Activated T-helper 1 cell treated with anti-CD3 and anti-CD28 coated beads, Interleukin-12 subunit alpha, Interleukin-12 subunit beta, Interleukin-2, Interleukin-4 antibody, amounts not matched to agents 30 ng/mL and 10 ng/mL and 1 ng/mL, durations not matched to agents 14 hours and 24 hours and 36 hours (primary cell): ENCODE measurements around the gene EIF1AD. TPM values are rescaled to one million over a fixed set of nuclear protein-coding genes. Genes with fewer than 3 reads are reported as not detected.
"Not testable (repeated sequence)": the region's sequence is repeated elsewhere in the genome, so short reads cannot be mapped to it uniquely, and the experiment has no call there.

ENCODE experiments used
- DNase-seq: peaks from one replicate; pipeline ENCODE4 v3.0.0; 2021; ENCODE audit warnings: low spot score
- H3K27ac Mint-ChIP-seq: one replicate; pipeline ENCODE4 v1.8.0; 2021; ENCODE audit warnings: mild to moderate bottlenecking, mixed read lengths
- H3K27me3 Mint-ChIP-seq: one replicate; pipeline ENCODE4 v1.8.0; 2022; ENCODE audit warnings: mild to moderate bottlenecking, moderate library complexity, mixed read lengths; ENCODE audit not compliant: insufficient read depth
- H3K36me3 Mint-ChIP-seq: one replicate; pipeline ENCODE4 v1.8.0; 2021; ENCODE audit warnings: low read depth, mixed read lengths
- H3K4me1 Mint-ChIP-seq: one replicate; pipeline ENCODE4 v1.8.0; 2021; ENCODE audit warnings: low read depth, mixed read lengths
- H3K4me3 Mint-ChIP-seq: one replicate; pipeline ENCODE4 v1.8.0; 2021; ENCODE audit warnings: mild to moderate bottlenecking, moderate library complexity, mixed read lengths
- H3K9me3 Mint-ChIP-seq: one replicate; pipeline ENCODE4 v1.8.0; 2021; ENCODE audit warnings: mixed read lengths
- intact Hi-C: fragments of 100-400 bp; cut with micrococcal nuclease; formaldehyde crosslinking; loops from one replicate; pipeline ENCODE4 v1.15.1; 2024
- total RNA-seq: library from RNA; stranded (reverse); gene quantifications from 2 replicates; pipeline ENCODE4 v1.2.3, GENCODE V29; 2022

EIF1AD gene
- total RNA-seq, 1 donor from 2014 or later: 70.7 TPM

DNA sequence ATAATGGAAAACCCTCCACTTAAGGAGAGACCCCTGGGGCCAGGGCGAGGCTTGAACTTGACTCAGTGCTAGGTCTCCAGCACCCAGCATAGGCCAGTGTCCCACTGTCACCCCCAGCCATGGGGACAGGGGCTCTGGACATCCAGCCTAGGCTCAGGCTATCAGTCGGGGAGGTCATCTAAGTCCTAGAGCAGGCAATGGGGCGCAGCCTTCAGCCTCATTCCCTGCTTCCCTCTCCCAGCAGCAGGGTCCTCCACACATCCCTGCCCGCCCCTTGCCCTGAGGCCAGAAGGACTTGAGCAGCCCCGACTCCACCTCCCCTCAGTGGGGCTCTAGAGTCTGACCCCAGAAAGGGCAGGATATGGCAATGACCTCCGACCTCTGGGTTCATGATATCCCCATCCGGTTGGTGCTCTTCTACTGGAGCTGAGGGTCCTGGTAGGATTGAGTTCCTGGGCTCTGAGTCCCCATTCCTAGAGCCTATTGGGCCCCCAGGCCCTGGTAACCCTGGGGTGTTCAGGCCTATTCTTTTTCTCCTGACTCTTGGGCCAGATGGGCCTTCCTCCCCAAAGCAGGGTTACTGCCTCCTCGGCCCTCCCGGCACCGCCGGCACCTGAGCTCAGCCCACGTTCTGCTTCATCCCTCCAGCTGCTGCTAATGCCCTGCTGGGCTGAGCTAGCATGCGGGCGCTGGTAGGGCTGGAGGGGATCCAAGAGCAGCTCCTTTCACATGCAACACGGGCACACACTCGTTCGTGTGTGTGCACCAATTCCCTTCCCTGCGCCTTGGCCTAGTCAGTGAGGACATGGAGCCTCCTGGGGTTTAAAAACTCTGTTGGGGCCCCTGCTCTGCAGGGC, 14.2 kb upstream of the EIF1AD start:
- intact Hi-C loops: no loop called here
- H3K27ac Mint-ChIP-seq: no peak overlapping the region
- H3K4me3 Mint-ChIP-seq: no peak overlapping the region
- H3K9me3 Mint-ChIP-seq: no peaks in the 10 kb centered on the region
- H3K36me3 Mint-ChIP-seq: no peaks in the 10 kb centered on the region
- peaks cover 13% of the 10 kb centered on the region for H3K27me3 Mint-ChIP-seq
- peaks cover 8% of the 10 kb centered on the region for H3K4me1 Mint-ChIP-seq
- no peak for DNase-seq

GRCh38 chr11:66015454-66015881, 13.5 kb upstream of the EIF1AD start:
- intact Hi-C loops: no loop called here
- DNase-seq: no peak
- Mint-ChIP-seq H3K27me3 (peaks cover 16% of the 10 kb centered on the region), H3K4me1 (peaks cover 8% of the 10 kb centered on the region), H3K9me3 (no peaks in the 10 kb centered on the region), H3K4me3 (no peak overlapping the region), H3K27ac (no peak overlapping the region), H3K36me3 (no peaks in the 10 kb centered on the region)

GRCh38 chr11:66014804-66015453, 13.0 kb upstream of the EIF1AD start:
- H3K4me3 Mint-ChIP-seq: no peak overlapping the region

DNA sequence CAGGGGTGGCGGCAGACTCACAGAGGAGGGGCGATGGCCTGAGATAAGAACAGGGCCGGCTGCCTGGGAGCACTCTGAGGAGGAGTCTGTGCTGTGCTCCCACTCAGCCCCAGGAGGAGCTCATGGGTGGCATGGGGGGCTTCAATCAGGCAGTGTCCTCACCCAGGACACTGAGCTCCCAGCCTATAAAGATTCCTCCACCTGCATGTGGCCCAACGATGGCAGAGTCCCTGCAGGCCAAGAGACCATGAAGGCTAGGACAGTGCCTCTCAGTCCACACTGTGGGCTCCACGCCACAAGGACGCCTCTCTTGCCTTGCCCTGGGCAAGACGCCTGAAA, 11.8 kb upstream of the EIF1AD start:
- intact Hi-C loops: no loop called here
- peaks cover 21% of the 10 kb centered on the region for H3K27me3 Mint-ChIP-seq
- no peak overlapping the region for H3K27ac Mint-ChIP-seq
- H3K4me3 Mint-ChIP-seq: no peak overlapping the region
- peaks cover 13% of the 10 kb centered on the region for H3K4me1 Mint-ChIP-seq
- no peaks in the 10 kb centered on the region for H3K9me3 Mint-ChIP-seq
- DNase-seq: no peak
- H3K36me3 Mint-ChIP-seq: no peaks in the 10 kb centered on the region

More at GRCh38 chr11:66014804-66015453, 13.0 kb upstream of the EIF1AD start:
- H3K27me3 Mint-ChIP-seq: peaks cover 21% of the 10 kb centered on the region
- no peaks in the 10 kb centered on the region for H3K36me3 Mint-ChIP-seq
- intact Hi-C loops: no loop called here
- no peaks in the 10 kb centered on the region for H3K9me3 Mint-ChIP-seq
- no peak overlapping the region for H3K27ac Mint-ChIP-seq
- peaks cover 13% of the 10 kb centered on the region for H3K4me1 Mint-ChIP-seq
- DNase-seq: no peak

- H3K9me3 Mint-ChIP-seq: no peaks in the 10 kb centered on the region
- no peaks in the 10 kb centered on the region for H3K36me3 Mint-ChIP-seq
- intact Hi-C loops: no loop called here
- no peak for DNase-seq
- peaks cover 21% of the 10 kb centered on the region for H3K27me3 Mint-ChIP-seq
- H3K4me3 Mint-ChIP-seq: no peak overlapping the region
- no peak overlapping the region for H3K27ac Mint-ChIP-seq
- H3K4me1 Mint-ChIP-seq: peaks cover 13% of the 10 kb centered on the region
These were observed 11.2 kb upstream of the EIF1AD start for GRCh38 chr11:66012946-66013761.

DNA sequence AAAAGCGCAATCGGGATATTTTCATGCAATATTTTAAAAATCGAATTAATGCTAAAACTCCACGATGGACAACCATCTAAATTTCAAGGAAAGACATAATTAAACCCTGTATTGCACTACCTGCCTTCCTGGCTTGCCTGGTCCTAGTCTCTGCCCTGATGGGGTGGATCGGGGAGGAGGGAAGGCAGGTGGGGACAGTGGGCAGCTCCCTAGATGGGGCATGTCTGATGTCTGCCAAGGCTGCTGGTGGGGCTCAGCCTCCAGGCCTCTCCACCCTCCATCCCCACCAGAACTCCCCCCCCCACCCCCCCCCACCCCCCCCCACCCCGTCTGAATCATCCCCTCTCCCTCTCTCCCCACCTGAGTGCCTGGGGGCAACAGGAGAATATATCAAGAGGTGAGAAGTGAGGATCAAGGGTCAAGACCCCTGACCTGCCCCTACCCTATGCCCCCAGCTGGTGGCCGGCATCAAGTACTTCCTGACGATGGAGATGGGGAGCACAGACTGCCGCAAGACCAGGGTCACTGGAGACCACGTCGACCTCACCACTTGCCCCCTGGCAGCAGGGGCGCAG, 10.5 kb upstream of the EIF1AD start:
- intact Hi-C loops: no loop called here
- no peaks in the 10 kb centered on the region for H3K9me3 Mint-ChIP-seq
- no peak overlapping the region for H3K4me3 Mint-ChIP-seq
- H3K27ac Mint-ChIP-seq: no peak overlapping the region
- no peaks in the 10 kb centered on the region for H3K36me3 Mint-ChIP-seq
- DNase-seq: no peak
- peaks cover 20% of the 10 kb centered on the region for H3K27me3 Mint-ChIP-seq
- peaks cover 9% of the 10 kb centered on the region for H3K4me1 Mint-ChIP-seq

GRCh38 chr11:66011785-66012303, 9.9 kb upstream of the EIF1AD start, which contains the start of gene CST6:
TSS of gene CST6 (plus strand) at chr11:66012008. CDS start at chr11:66012045, 37 bp downstream.
- Mint-ChIP-seq H3K4me1 (peaks cover 5% of the 10 kb centered on the region), H3K4me3 (no peak within 1 kb of the TSS), H3K9me3 (no peaks in the 10 kb centered on the region), H3K27me3 (peaks cover 20% of the 10 kb centered on the region), H3K27ac (no peak within 1 kb of the TSS), H3K36me3 (no peaks in the 10 kb centered on the region)
- intact Hi-C loops: no loop called here
- DNase-seq: no peak

DNA sequence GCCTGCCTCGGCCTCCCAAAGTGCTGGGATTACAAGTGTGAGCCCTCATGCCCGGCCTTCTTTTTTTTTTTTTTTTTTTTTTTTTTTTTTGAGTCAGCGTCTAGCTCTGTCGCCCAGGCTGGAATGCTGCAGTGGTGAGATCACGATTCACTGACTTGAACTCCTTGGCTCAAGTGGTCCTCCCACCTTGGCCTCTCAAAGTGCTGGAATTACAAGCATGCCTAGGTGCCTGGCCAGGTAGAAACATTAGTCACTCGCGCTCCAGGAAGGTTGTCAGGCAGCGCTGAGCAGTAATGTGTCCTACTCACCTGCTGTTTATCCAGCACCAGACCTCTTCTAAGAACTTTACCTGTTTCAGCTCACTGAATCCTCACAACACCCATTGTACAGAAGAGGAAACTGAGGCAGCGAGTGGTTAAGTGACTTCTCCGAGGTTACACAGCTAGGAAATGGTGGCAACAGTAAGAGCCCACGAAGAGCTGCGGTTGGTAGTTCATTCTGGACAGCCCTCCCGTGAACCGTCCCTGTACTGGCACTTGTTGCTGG, 9.4 kb upstream of the EIF1AD start:
- no peak for DNase-seq
- intact Hi-C loops: no loop called here
- Mint-ChIP-seq H3K27ac (no peak overlapping the region), H3K4me3 (no peak overlapping the region), H3K4me1 (peaks cover 5% of the 10 kb centered on the region), H3K9me3 (no peaks in the 10 kb centered on the region), H3K27me3 (peaks cover 20% of the 10 kb centered on the region), H3K36me3 (no peaks in the 10 kb centered on the region)

GRCh38 chr11:66010036-66010435, 8.1 kb upstream of the EIF1AD start:
- H3K36me3 Mint-ChIP-seq, H3K4me1 Mint-ChIP-seq, DNase-seq, H3K9me3 Mint-ChIP-seq, H3K27ac Mint-ChIP-seq, H3K4me3 Mint-ChIP-seq, intact Hi-C loops: not testable (repeated sequence)
- peaks cover 20% of the 10 kb centered on the region for H3K27me3 Mint-ChIP-seq

- peaks cover 20% of the 10 kb centered on the region for H3K27me3 Mint-ChIP-seq
- intact Hi-C loops: no loop called here
- H3K9me3 Mint-ChIP-seq: no peaks in the 10 kb centered on the region
- peaks cover 6% of the 10 kb centered on the region for H3K36me3 Mint-ChIP-seq
- H3K4me1 Mint-ChIP-seq: peaks cover 5% of the 10 kb centered on the region
- no peak for DNase-seq
- H3K4me3 Mint-ChIP-seq: no peak overlapping the region
- H3K27ac Mint-ChIP-seq: no peak overlapping the region
These were observed 6.6 kb upstream of the EIF1AD start for GRCh38 chr11:66008468-66009101.

GRCh38 chr11:66008095-66008467, 6.1 kb upstream of the EIF1AD start:
- no peaks in the 10 kb centered on the region for H3K9me3 Mint-ChIP-seq
- intact Hi-C loops: no loop called here
- peaks cover 16% of the 10 kb centered on the region for H3K27me3 Mint-ChIP-seq
- peaks cover 10% of the 10 kb centered on the region for H3K4me1 Mint-ChIP-seq
- no peak overlapping the region for H3K4me3 Mint-ChIP-seq
- no peak overlapping the region for H3K27ac Mint-ChIP-seq
- H3K36me3 Mint-ChIP-seq: peaks cover 9% of the 10 kb centered on the region
- no peak for DNase-seq

DNA sequence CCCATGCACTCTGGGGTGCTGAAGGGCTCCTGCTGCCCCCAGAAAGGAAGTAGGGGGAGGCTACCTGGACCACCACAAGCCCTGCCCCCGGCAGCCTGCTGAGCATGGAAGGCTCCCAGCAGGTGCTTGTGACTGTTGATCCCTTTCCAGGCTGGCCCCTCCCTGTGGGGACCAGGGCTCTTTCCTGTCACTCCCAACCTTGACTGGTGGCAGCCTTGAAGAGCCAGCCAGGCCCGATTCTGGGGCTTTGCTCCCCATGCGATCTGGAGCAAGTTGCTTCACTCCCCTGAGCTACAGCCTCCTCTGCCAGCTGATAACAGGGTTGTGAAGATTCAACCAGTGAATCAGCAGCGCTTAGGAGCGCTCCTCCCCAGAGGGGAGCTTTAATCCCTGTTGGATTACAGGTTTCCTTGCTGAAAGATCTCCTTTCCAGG, 5.3 kb upstream of the EIF1AD start:
- no peak for DNase-seq
- Mint-ChIP-seq H3K36me3 (peaks cover 13% of the 10 kb centered on the region), H3K27me3 (peaks cover 12% of the 10 kb centered on the region), H3K4me1 (peaks cover 13% of the 10 kb centered on the region), H3K27ac (no peak overlapping the region), H3K4me3 (no peak overlapping the region), H3K9me3 (no peaks in the 10 kb centered on the region)
- intact Hi-C loops: no loop called here
